Ecto neural progenitor cell (in vitro differentiated cells): Measurements from ENCODE around the gene IAH1.
A peak's percentile ranks its signal among the peaks of the same experiment; 100 is the strongest.
"Not testable (repeated sequence)": the region's sequence is repeated elsewhere in the genome, so short reads cannot be mapped to it uniquely, and the experiment has no call there.

Experiments
- DNase-seq: peaks from one replicate; pipeline ENCODE4 v3.0.0-alpha.2; 2018; ENCODE audit warnings: low spot score

IAH1 gene

GRCh38 chr2:9473308-9473984 is 905 bp upstream of the IAH1 start:
- DNase-seq, result peak; percentile 69

- DNase-seq, result no peak
Observed at GRCh38 chr2:9473985-9474360, 378 bp upstream of the IAH1 start.

GRCh38 chr2:9477914-9478313 is 3.6 kb downstream of the IAH1 start:
- DNase-seq, result no peak

DNA sequence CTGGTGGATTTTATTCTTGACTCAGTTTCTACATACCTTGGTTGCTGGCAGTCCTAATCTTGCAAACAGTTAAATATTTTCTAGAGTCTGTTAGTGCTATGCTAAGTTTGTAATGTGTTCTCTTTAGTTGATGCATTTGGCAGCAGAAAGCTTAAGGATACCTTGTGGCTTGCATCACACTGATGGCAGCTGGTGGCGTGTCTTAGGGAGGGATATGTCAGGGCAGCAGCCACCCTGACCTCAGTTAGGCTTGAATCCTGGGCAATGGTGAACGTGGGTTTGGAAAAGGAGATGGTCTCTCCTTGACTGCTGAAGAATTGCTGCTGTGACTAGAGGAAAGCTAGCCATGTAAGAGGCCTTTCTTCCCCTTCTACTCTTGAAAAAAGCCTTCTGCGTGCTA is 4.2 kb downstream of the IAH1 start:
- no peak for DNase-seq

- no peak for DNase-seq
Observed at GRCh38 chr2:9480157-9480556, 5.8 kb downstream of the IAH1 start.

- DNase-seq, result no peak
Observed at GRCh38 chr2:9483107-9483506, 8.8 kb downstream of the IAH1 start.

- no peak for DNase-seq
Observed at GRCh38 chr2:9484533-9484932, 10.2 kb downstream of the IAH1 start.

GRCh38 chr2:9488583-9489547 is 14.5 kb downstream of the IAH1 start:
- DNase-seq, result no peak

DNA sequence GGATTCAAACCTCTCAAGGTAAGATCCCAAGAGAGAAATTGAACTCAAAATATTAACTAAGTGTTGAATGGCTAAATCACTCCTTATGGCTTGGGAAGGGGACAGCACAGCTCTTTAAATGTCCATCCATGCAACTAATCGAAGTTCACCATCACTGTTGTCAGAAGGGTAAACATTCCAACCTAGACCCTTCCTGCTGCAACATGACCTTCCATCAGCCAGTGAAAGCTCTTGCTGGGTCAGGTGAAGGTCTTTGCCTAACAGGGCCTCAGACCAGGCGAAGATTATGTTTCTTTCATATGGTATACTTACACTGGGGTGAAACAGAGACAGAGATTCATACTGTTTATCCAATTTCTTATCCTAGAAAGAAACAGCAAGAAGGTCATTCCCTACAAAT is 16.4 kb downstream of the IAH1 start:
- DNase-seq, result no peak

- no peak for DNase-seq
Observed at GRCh38 chr2:9492927-9493326, 18.6 kb downstream of the IAH1 start.

DNA sequence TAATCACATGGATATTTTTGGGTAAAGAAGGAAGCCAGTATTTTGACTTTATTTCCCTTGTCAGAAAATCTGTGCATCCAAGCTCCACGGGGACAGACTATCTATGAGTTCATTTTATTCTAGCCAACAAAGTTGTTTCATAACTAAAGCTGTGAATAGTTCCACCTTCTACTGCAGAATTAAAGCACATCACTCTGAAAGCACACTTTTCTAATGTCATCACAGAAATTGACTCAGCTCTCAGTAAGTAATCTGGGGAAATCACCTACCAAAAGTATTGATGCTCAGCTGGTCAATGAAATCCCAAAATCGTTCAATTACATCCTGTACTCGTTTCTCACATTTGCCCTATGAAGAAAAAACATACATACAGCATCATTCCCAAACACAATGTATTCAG is 19.1 kb downstream of the IAH1 start:
- no peak for DNase-seq

DNA sequence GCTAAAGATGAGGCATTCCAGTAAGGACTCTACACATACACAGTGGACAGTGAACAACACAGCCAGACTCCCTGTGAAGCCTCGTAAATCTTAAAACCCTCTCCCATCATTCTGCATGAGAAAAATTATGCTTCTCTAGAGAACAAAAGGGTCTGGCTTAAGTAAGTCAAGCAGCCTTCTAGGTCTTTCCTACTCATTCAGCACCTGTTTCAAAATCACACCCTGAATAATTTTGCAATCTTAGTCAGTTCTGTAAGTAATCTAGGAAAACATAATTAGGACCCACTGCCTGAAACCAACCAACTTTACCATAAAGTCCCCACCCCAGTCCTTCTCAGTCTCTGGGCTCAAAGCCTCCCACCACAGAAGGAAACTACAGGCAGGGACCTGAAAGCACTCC is 19.7 kb downstream of the IAH1 start:
- DNase-seq, result no peak

- no peak for DNase-seq
Observed at GRCh38 chr2:9497017-9497416, 22.7 kb downstream of the IAH1 start.

DNA sequence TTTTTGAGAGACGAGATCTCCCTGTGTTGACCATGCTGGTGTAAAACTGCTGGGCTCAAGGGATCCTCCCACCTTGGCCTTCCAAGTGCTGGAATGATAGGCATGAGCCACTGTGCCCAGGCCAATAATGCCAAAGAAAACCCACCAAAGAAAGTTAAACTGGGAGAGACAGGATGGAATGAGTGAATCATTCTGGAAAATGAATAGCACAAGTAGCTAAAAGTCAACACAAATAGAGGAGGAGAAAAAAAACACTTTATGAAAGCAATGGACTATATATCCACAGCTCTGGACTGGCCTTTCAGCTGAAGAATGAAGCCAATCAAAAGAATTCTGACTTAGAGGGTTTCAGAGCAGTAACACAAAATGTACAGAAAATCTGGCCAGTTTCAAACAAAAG is 23.9 kb downstream of the IAH1 start:
- no peak for DNase-seq

DNA sequence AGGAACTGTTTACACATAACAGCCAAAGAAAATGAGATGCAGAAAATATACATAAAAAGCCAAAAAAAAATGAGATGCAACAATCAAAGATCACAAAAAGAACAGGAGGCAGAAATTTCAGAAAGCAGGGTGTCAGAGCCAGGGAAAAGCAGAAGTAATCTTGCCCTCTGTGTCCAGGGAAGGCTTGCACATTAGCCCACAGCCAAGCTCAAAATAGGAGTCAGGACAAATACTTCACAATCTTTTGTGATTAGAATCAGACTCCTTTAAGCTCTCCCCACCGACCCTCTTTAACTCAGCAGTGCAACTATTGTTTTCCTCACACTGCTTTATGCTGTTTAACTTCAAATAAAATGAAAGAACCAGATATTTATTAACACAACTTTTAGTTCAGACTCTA is 34.6 kb downstream of the IAH1 start:
- no peak for DNase-seq

DNA sequence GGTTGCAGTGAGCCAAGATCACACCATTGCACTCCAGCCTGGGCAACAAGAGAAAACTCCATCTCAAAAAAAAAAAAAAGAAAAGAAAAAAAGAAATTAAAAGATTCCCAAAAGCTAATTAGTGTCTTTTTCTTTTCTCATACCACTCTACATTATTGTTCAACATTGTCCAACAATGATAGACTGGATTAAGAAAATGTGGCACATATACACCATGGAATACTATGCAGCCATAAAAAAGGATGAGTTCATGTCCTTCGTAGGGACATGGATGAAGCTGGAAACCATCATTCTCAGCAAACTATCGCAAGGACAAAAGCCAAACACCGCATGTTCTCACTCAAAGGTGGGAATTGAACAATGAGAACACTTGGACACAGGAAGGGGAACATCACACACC is 39.6 kb downstream of the IAH1 start:
- not testable (repeated sequence) for DNase-seq

GRCh38 chr2:9517118-9517782 is 42.9 kb downstream of the IAH1 start:
- no peak for DNase-seq

GRCh38 chr2:9518163-9518562 is 43.8 kb downstream of the IAH1 start:
- no peak for DNase-seq

- DNase-seq, result no peak
Observed at GRCh38 chr2:9518780-9519179, 44.4 kb downstream of the IAH1 start.

DNA sequence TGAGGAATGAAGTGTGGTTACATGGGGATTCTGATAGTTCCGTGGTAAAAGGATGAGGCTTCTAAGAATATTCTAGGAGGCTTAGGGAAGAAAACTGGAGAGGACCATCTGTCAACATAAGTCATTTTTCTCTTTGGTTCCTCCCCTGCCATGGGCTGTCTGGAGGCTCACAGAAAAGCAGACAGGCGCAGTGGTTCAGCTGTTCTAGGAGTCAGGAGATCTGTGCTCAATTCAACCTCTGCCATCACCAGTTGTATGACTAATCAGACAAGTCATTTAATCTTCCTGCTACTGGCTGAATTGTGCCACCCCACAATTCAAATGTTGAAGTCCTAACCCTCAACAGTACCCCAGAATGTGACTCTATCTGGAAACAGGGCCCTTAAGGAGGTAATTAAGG is 44.9 kb downstream of the IAH1 start:
- DNase-seq, result no peak

GRCh38 chr2:9524291-9524690 is 49.9 kb downstream of the IAH1 start:
- DNase-seq, result no peak

DNA sequence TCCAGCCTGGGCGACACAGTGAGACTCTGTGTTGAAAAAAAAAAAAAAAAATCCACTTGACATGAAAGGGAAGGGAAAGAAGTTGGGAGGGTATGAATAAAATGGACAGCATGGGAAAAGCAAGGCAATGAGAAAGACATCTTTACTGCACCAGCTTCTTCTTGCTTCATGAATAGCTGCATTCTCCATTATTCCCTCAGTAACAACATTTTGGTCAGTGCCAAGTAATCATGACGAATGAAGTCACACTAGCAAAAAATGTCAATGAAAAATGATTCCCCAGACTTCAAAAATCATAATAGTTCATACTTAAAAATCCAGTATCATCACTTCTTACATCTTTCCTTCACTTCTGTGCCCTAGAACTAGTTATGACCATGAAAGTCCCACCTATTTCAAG is 50.9 kb downstream of the IAH1 start:
- DNase-seq, result no peak
